ENCODE data around the gene LMBRD1. TPM values are rescaled to one million over a fixed set of nuclear protein-coding genes. Genes with fewer than 3 reads are reported as not detected.

Gene LMBRD1
- total RNA-seq, 1 donor from 2014 or later = 17.6 TPM

DNA sequence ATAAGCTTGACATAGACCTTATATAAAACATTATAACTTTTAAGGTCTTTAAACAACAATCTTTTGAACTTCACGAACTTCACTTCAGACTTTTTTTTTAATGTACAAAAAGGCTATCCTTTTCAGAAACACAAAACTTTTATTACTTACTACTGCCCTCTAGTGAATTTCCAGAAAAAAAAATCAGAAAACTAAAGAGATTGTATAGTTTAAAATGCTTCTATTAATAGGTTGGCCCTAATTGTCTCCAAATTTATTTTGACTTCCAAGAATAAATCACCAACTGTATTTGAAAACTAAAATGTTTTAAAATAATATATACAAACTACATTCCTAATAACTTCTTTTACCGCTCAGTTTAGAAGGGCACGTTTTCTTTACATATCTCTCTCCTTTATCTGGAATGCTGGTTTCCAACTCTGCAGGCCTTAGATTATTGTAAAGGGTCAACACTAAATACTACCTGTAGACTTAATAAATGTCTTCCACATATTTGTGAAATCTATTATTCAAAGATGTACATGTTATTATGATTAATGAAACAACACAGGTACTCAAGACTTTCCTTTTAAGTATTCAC is 66.8 kb downstream of the LMBRD1 start:
- no peak for FAIRE-seq
- no peaks in the 10 kb centered on the region for H3K27me3 ChIP-seq (ENCODE audit: control insufficient read depth, insufficient read depth, low read length)
- peaks cover under 1% of the 10 kb centered on the region for H3K36me3 ChIP-seq (ENCODE audit: control insufficient read depth, insufficient read depth, low read length)
- H3K4me3 ChIP-seq (ENCODE audit: low read depth, low read length) = no peak overlapping the region
- TF ChIP-seq, protein P1, sequence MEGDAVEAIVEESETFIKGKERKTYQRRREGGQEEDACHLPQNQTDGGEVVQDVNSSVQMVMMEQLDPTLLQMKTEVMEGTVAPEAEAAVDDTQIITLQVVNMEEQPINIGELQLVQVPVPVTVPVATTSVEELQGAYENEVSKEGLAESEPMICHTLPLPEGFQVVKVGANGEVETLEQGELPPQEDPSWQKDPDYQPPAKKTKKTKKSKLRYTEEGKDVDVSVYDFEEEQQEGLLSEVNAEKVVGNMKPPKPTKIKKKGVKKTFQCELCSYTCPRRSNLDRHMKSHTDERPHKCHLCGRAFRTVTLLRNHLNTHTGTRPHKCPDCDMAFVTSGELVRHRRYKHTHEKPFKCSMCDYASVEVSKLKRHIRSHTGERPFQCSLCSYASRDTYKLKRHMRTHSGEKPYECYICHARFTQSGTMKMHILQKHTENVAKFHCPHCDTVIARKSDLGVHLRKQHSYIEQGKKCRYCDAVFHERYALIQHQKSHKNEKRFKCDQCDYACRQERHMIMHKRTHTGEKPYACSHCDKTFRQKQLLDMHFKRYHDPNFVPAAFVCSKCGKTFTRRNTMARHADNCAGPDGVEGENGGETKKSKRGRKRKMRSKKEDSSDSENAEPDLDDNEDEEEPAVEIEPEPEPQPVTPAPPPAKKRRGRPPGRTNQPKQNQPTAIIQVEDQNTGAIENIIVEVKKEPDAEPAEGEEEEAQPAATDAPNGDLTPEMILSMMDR (IDR thresholded peaks at IDR 0.05; ENCODE audit: insufficient read depth, low read length, severe bottlenecking) = peak; percentile 1
- peak; percentile 17 for DNase-seq (ENCODE audit: low read depth)

DNA sequence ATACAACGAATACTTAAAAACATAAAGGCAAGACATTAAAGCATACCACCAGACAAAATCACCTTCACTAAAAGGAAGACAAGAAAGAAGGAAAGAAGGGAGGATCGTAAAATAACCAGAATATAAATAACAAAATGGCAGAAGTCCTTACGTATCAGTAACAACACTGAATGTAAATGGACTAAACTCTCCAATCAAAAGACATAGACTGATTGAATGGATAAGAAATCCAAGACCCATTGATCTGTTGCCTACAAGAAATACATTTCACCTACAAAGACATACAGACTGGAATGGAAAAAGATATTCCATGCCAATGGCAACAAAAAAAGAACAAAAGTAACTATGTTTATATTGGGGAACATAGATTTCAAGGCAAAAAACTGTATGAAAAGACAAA is 74.1 kb downstream of the LMBRD1 start:
- Histone ChIP-seq H3K36me3 (ENCODE audit: control insufficient read depth, insufficient read depth, low read length) (peaks cover 1% of the 10 kb centered on the region), H3K4me3 (ENCODE audit: low read depth, low read length) (no peak overlapping the region), H3K27me3 (ENCODE audit: control insufficient read depth, insufficient read depth, low read length) (no peaks in the 10 kb centered on the region)
- no peak for DNase-seq (ENCODE audit: low read depth)
- FAIRE-seq = no peak
- TF ChIP-seq, protein P1 (IDR thresholded peaks at IDR 0.05; ENCODE audit: insufficient read depth, low read length, severe bottlenecking) = no peak

DNA sequence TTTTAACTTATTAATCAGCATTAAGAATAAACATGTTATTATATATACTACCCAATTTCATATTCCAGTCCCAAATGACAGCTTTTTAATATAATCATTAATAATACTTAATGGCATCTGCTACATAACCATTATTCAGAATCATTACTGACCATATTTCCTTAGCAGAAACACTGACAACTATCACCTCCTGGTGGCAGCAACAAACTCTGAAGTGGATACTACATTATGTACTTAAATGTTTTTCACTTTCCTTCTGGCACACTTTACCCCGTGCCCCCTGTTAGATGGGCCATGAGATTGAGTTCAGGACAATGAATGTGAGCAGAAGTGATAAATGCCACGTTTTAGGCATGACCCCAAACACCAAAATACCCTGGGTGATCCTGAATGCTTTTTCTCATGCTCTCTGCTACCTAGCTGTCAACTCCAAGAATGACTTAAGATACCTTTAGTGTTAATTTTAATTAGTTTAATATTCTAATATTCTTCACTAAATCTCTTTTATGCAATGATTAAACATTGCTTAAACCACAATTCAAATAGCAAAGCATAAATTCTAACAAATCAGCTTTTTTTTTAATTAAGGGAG is 77.1 kb downstream of the LMBRD1 start:
- DNase-seq (ENCODE audit: low read depth) (peak; percentile 40), FAIRE-seq (no peak)
- Histone ChIP-seq H3K27me3 (ENCODE audit: control insufficient read depth, insufficient read depth, low read length) (no peaks in the 10 kb centered on the region), H3K4me3 (ENCODE audit: low read depth, low read length) (no peak overlapping the region), H3K36me3 (ENCODE audit: control insufficient read depth, insufficient read depth, low read length) (peaks cover 1% of the 10 kb centered on the region)
- TF ChIP-seq, protein P1 (IDR thresholded peaks at IDR 0.05; ENCODE audit: insufficient read depth, low read length, severe bottlenecking) = peak; percentile 35

DNA sequence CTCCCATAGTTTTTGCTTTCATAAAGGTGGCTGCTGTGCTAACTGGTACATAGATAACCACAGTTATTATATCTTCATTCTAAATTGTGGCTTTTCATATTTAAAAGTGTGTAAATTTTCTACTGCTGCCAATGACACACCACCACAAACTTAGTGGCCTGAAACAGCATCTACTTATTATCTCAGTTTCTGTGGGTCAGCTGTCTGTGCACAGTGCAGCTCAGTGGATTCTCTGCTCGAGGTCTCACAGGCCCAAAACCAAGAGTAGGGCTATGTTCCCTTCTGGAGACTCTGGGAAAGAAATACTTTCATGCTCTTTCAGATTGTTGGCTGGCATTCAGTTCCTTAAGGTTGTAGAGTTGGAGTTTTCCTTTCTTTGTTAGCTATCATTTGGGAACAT is 90.1 kb downstream of the LMBRD1 start:
- Histone ChIP-seq H3K27me3 (ENCODE audit: control insufficient read depth, insufficient read depth, low read length) (no peaks in the 10 kb centered on the region), H3K36me3 (ENCODE audit: control insufficient read depth, insufficient read depth, low read length) (no peaks in the 10 kb centered on the region), H3K4me3 (ENCODE audit: low read depth, low read length) (no peak overlapping the region)
- TF ChIP-seq, protein P1 (IDR thresholded peaks at IDR 0.05; ENCODE audit: insufficient read depth, low read length, severe bottlenecking) = no peak
- FAIRE-seq (no peak), DNase-seq (ENCODE audit: low read depth) (no peak)

DNA sequence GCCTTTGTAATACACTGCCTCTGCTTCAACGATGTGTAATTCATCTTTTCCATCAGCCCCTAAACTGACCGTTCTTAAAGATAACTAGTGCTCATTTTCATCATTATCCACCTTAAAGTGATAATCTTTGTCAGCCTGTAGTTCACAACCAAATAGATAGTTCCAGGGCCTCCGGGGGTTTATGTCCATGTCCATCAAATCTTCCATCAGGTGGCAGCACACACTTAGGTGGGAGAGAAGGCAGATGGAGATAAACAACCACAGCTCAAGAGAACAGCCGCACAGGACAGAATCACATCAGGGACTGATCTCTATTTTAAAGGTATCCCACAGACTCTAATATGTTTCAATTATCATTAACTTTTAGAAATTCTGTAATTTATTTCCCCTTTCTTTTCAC is 90.9 kb downstream of the LMBRD1 start:
- TF ChIP-seq, protein P1 (IDR thresholded peaks at IDR 0.05; ENCODE audit: insufficient read depth, low read length, severe bottlenecking) = no peak
- no peaks in the 10 kb centered on the region for H3K36me3 ChIP-seq (ENCODE audit: control insufficient read depth, insufficient read depth, low read length)
- FAIRE-seq (no peak), DNase-seq (ENCODE audit: low read depth) (no peak)
- no peaks in the 10 kb centered on the region for H3K27me3 ChIP-seq (ENCODE audit: control insufficient read depth, insufficient read depth, low read length)
- H3K4me3 ChIP-seq (ENCODE audit: low read depth, low read length) = no peak overlapping the region

DNA sequence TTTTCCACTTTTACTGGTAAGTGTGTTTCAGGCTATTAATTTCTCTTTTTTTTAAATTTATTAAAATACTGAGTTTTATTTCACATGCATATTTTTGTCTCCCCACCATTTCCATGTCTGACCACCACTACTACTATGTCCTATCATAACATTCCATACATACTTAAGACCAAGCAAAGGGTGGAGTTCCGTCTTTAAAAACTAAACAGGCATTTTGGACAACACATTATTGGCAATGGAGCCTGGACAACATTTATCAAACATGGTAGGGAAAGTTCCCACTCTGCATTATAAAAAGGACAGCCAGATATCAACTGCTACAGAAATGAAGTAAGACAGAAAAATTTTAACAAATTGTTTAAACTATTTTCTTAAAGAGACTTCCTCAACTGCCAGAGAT is 91.9 kb downstream of the LMBRD1 start:
- TF ChIP-seq, protein P1 (IDR thresholded peaks at IDR 0.05; ENCODE audit: insufficient read depth, low read length, severe bottlenecking) = no peak
- no peak overlapping the region for H3K4me3 ChIP-seq (ENCODE audit: low read depth, low read length)

More for the DNA sequence above, 91.9 kb downstream of the LMBRD1 start:
- no peak for DNase-seq (ENCODE audit: low read depth)
- Histone ChIP-seq H3K27me3 (ENCODE audit: control insufficient read depth, insufficient read depth, low read length) (no peaks in the 10 kb centered on the region), H3K36me3 (ENCODE audit: control insufficient read depth, insufficient read depth, low read length) (no peaks in the 10 kb centered on the region)
- FAIRE-seq = no peak

Data from bronchial epithelial cell (primary cell).